Endodermal cell (in vitro differentiated cells): ENCODE data around the gene GJB1. TPM values are rescaled to one million over a fixed set of nuclear protein-coding genes. Genes with fewer than 3 reads are reported as not detected.
"Not testable (repeated sequence)": the region's sequence is repeated elsewhere in the genome, so short reads cannot be mapped to it uniquely, and the experiment has no call there.

Source experiments
- DNase-seq: peaks from one replicate; pipeline ENCODE4 v3.0.0-alpha.2; 2017
- H3K27ac ChIP-seq: 2 replicates; pipeline ENCODE4 v1.5.1; 2013; ENCODE audit warnings: mild to moderate bottlenecking, low read depth, low read length, moderate library complexity
- H3K27me3 ChIP-seq: 2 replicates; pipeline ENCODE4 v1.6.1; 2013; ENCODE audit warnings: mild to moderate bottlenecking, low read length, moderate library complexity; ENCODE audit not compliant: insufficient read depth, control insufficient read depth, poor library complexity, severe bottlenecking
- H3K36me3 ChIP-seq: 2 replicates; pipeline ENCODE4 v1.7.0; 2013; ENCODE audit warnings: mild to moderate bottlenecking, low read length, moderate library complexity; ENCODE audit not compliant: control insufficient read depth, insufficient read depth
- H3K4me1 ChIP-seq: one replicate; pipeline ENCODE4 v1.7.0; 2013; ENCODE audit warnings: low read length; ENCODE audit not compliant: control insufficient read depth, insufficient read depth
- H3K4me3 ChIP-seq: 2 replicates; pipeline ENCODE4 v1.5.1; 2013; ENCODE audit warnings: mild to moderate bottlenecking, low read length, moderate library complexity
- H3K9ac ChIP-seq: 2 replicates; pipeline ENCODE4 v1.6.1; 2013; ENCODE audit warnings: mild to moderate bottlenecking, low read length, moderate library complexity; ENCODE audit not compliant: poor library complexity, severe bottlenecking; ENCODE audit errors: extremely low read depth
- H3K9me3 ChIP-seq: 2 replicates; pipeline ENCODE4 v1.6.1; 2013; ENCODE audit warnings: mild to moderate bottlenecking, low read length, moderate library complexity; ENCODE audit not compliant: control insufficient read depth
- H3K27ac Mint-ChIP-seq: 2 replicates; pipeline ENCODE4 v1.8.0; 2020; ENCODE audit warnings: mixed read lengths
- H3K27me3 Mint-ChIP-seq: 2 replicates; pipeline ENCODE4 v1.8.0; 2021; ENCODE audit warnings: mild to moderate bottlenecking, mixed read lengths; ENCODE audit not compliant: insufficient read depth
- H3K36me3 Mint-ChIP-seq: 2 replicates; pipeline ENCODE4 v1.8.0; 2020; ENCODE audit warnings: low read depth, mixed read lengths
- H3K4me1 Mint-ChIP-seq: 2 replicates; pipeline ENCODE4 v1.8.0; 2020; ENCODE audit warnings: mixed read lengths
- H3K4me3 Mint-ChIP-seq: 2 replicates; pipeline ENCODE4 v1.8.0; 2020; ENCODE audit warnings: mild to moderate bottlenecking, moderate library complexity, mixed read lengths
- H3K9me3 Mint-ChIP-seq: 2 replicates; pipeline ENCODE4 v1.8.0; 2020; ENCODE audit warnings: mild to moderate bottlenecking, mixed read lengths
- WGBS, 2 experiments: methylation state at CpG; one replicate each; pipeline versions ENCODE4 v1.1.5 to v1.1.7; 2013; ENCODE audit warnings: missing lambda C conversion rate in 2 of 2, mixed read lengths in 1 of 2; ENCODE audit not compliant: insufficient coverage in 1 of 2, insufficient read length in 1 of 2; 5-methylcytosine and 5-hydroxymethylcytosine counted together
- total RNA-seq, 2 donors: library from RNA; stranded (reverse); fragmentation: NEBNext Ultra II Directional in 1 of 2; extraction: Animal tissue kit (Norgen Biotek cat#: 25700) in 1 of 2; gene quantifications; 2 replicates in 1 of 2; 3 replicates in 1 of 2; pipeline ENCODE4 v1.2.1, GENCODE V29; 2021
- TF ChIP-seq, protein P1 (sequence below): fragments of 200-600 bp; sonication (generic); conservative IDR thresholded peaks from 2 replicates; pipeline ENCODE4 v1.5.0; 2021; ENCODE audit warnings: antibody characterized with exemption, mild to moderate bottlenecking

Gene GJB1
- total RNA-seq, 2 donors from 2014 or later: 0.91 to 1.4 TPM

DNA sequence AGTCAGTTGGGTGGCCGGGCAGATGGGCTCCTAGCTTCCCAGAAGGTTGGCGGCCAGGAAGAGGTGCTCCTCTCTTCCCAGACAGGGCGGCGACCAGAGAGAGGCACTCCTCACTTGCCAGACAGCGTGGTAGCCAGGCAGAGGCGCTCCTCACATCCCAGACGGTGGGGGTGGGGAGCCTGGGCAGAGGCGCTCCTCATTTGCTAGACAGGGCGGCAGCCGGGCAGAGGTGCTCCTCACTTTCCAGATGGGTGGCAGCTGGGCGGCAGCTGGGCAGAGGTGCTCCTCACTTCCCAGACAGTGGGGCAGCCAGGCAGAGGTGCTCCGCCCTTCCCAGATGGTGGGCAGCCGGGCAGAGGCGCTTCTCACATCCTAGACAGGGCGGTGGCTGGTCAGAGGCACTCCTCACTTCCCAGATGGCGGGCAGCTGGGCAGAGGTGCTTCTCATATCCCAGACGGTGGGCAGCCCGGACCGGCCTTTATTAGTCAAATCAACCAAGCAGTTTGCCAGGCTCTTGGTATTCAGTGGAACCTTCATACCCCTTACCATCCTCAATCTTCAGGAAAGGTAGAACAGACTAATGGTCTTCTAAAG lies 46.9 kb downstream of the GJB1 start:
- no peak overlapping the region for H3K27ac ChIP-seq
- no peak for DNase-seq
- no peaks in the 10 kb centered on the region for H3K9me3 ChIP-seq
- WGBS, 2 experiments: 95 to 100% methylated on average over 7 to 19 of the region's 19 CpGs
- no peaks in the 10 kb centered on the region for H3K27me3 ChIP-seq
- H3K4me3 Mint-ChIP-seq: no peak overlapping the region
- no peak overlapping the region for H3K27ac Mint-ChIP-seq
- no peaks in the 10 kb centered on the region for H3K36me3 ChIP-seq
- no peak overlapping the region for H3K9ac ChIP-seq
- peaks cover 2% of the 10 kb centered on the region for H3K36me3 Mint-ChIP-seq
- H3K9me3 Mint-ChIP-seq: peaks cover 47% of the 10 kb centered on the region
- no peak overlapping the region for H3K4me3 ChIP-seq
- TF ChIP-seq, protein P1, sequence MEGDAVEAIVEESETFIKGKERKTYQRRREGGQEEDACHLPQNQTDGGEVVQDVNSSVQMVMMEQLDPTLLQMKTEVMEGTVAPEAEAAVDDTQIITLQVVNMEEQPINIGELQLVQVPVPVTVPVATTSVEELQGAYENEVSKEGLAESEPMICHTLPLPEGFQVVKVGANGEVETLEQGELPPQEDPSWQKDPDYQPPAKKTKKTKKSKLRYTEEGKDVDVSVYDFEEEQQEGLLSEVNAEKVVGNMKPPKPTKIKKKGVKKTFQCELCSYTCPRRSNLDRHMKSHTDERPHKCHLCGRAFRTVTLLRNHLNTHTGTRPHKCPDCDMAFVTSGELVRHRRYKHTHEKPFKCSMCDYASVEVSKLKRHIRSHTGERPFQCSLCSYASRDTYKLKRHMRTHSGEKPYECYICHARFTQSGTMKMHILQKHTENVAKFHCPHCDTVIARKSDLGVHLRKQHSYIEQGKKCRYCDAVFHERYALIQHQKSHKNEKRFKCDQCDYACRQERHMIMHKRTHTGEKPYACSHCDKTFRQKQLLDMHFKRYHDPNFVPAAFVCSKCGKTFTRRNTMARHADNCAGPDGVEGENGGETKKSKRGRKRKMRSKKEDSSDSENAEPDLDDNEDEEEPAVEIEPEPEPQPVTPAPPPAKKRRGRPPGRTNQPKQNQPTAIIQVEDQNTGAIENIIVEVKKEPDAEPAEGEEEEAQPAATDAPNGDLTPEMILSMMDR: no peak
- no peaks in the 10 kb centered on the region for H3K4me1 Mint-ChIP-seq
- H3K4me1 ChIP-seq: no peaks in the 10 kb centered on the region
- H3K27me3 Mint-ChIP-seq: peaks cover 8% of the 10 kb centered on the region

DNA sequence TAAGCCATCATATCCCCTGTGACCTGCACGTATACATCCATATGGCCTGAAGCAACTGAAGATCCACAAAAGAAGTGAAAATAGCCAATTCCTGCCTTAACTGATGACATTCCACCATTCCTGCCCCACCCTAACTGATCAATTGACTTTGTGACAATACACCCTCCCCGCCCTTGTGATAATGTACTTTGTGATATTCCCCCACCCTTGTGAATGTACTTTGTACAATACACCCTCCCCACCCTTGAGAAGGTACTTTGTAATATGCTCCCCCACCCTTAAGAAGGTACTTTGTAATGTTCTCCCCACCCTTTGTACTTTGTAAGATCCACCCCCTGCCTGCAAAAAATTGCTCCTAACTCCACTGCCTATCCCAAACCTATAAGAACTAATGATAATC lies 49.3 kb downstream of the GJB1 start:
- not testable (repeated sequence) for H3K27me3 Mint-ChIP-seq, DNase-seq, H3K36me3 ChIP-seq, H3K9ac ChIP-seq, H3K4me1 Mint-ChIP-seq, H3K4me1 ChIP-seq, H3K27ac ChIP-seq, H3K4me3 ChIP-seq, H3K36me3 Mint-ChIP-seq, H3K27me3 ChIP-seq, H3K4me3 Mint-ChIP-seq, H3K27ac Mint-ChIP-seq, H3K9me3 ChIP-seq
- 100% methylated on average over 2 of the region's 2 CpGs; no CpG with 5 or more reads in 1 of the 2 experiments for WGBS, 2 experiments
- H3K9me3 Mint-ChIP-seq: peaks cover 44% of the 10 kb centered on the region

Other genes starting within 250 kb of the GJB1 start
- gene SNX12, start 154.9 kb upstream of the GJB1 start, total RNA-seq: 10 to 100 TPM; 50.3 to 51.0 TPM
- gene FOXO4, start 127.4 kb upstream of the GJB1 start, total RNA-seq: 10 to 100 TPM; 14.6 to 17.5 TPM
- not detected for gene CXorf65, start 116.5 kb upstream of the GJB1 start, total RNA-seq
- not detected for gene IL2RG, start 111.6 kb upstream of the GJB1 start, total RNA-seq
- 10 to 100 TPM; 57.8 to 60.8 TPM for gene MED12, start 104.6 kb upstream of the GJB1 start, total RNA-seq
- 1 to 10 TPM; 1.3 to 3.0 TPM for gene NLGN3, start 78.4 kb upstream of the GJB1 start, total RNA-seq
- gene ZMYM3, start 30.9 kb downstream of the GJB1 start, total RNA-seq: 10 to 100 TPM; 91.0 to 91.8 TPM
- 100 to 1,000 TPM; 553 to 671 TPM for gene NONO, start 60.4 kb downstream of the GJB1 start, total RNA-seq
- 1 to 10 TPM; 4.1 to 6.1 TPM for gene ITGB1BP2, start 78.5 kb downstream of the GJB1 start, total RNA-seq
- 10 to 100 TPM; 43.1 to 44.9 TPM for gene TAF1, start 143.1 kb downstream of the GJB1 start, total RNA-seq